NOMO-1 treated with DMSO at 0.1 percent for 48 hours (cell line): ENCODE data around the gene FKBP9.
"Not testable (repeated sequence)": the region's sequence is repeated elsewhere in the genome, so short reads cannot be mapped to it uniquely, and the experiment has no call there.

Experiments used
- DNase-seq: peaks from one replicate; lab custom pipeline; 2025; ENCODE audit not compliant: unreplicated experiment; lab: John Stamatoyannopoulos, UW

FKBP9 gene

GRCh38 chr7:33005193-33005592 lies 48.0 kb downstream of the FKBP9 start:
- not testable (repeated sequence) for DNase-seq

- not testable (repeated sequence) for DNase-seq
Observed at GRCh38 chr7:33005690-33006089, 48.5 kb downstream of the FKBP9 start.

DNA sequence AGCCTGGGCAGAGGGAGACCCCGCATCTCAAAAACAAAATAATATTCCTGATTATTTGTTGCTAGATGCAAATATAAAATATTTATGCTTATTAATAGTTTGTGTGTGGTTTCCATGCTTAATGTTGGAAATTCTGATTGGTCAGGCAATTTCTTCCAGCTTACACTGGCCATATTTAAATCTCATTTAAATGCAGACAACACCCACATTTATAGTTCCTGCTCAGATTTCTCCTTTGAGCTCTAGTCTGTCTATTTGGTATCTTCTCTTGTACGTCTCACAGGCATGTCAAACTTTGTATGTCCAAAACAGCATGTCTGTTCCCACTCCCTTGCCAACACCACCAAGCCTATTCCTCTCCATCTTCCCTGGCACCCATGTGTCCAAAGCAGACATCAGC lies 52.5 kb downstream of the FKBP9 start:
- no peak for DNase-seq

- no peak for DNase-seq
Observed at GRCh38 chr7:33012364-33012763, 55.1 kb downstream of the FKBP9 start.

DNA sequence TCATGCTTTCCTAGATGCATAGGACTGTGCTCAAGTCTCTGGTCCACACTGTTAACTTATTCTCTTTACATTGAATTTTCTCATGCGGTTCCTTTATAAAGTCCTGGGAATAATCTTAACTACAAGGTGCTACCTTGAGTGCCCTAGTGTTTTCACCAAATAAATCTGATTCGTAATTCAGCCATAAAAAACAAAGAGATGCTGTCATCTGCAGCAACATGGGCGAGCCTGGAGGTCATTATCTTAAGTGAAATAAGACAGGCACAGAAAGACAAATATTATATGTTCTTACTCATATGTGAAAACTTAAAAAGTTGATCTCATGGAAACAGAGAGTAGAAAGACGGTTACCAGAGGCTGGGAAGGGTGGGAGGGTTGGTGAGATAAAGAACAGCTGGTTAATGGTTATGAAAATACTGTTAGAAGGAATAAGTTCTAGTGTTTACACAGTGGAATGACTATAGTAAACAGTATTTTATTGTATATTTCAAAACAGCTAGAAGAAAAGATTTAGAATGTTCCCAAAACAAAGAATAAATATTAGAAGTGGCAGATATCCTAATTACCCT lies 67.0 kb downstream of the FKBP9 start:
- no peak for DNase-seq

- DNase-seq, result no peak
Observed at GRCh38 chr7:33035776-33036175, 78.5 kb downstream of the FKBP9 start.

- no peak for DNase-seq
Observed at GRCh38 chr7:33038639-33039038, 81.4 kb downstream of the FKBP9 start.

DNA sequence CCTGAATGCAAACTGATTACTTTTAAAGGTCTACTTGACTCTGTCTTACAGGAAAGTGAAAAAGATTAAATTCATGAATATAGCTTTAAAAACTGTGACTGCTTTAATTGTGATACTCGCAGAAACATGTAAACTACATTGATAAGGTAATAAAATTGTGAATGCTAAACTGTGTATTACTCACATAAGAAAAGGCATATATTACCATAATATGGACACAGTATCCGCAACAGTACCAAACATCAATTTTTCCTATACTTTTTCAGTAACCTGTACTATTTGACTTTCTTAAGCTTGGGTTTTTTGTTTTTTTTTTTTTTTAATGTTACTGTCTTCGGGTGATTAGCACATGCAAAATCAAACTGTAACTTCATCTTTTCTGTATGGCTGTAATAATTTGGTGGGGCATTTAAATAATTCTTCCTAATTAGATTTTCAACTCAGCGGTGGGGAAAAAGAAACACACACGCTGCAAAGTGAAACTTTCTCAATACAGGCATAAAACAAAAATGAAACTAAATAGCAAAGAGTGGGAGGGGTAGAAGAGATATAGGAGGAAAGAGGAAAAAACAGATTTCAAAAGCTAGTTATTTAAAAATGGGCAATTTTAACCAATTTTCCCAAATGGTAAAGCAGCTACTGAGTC lies 82.1 kb downstream of the FKBP9 start:
- peak; percentile 28 for DNase-seq

GRCh38 chr7:33039903-33040292 lies 82.7 kb downstream of the FKBP9 start:
- no peak for DNase-seq

DNA sequence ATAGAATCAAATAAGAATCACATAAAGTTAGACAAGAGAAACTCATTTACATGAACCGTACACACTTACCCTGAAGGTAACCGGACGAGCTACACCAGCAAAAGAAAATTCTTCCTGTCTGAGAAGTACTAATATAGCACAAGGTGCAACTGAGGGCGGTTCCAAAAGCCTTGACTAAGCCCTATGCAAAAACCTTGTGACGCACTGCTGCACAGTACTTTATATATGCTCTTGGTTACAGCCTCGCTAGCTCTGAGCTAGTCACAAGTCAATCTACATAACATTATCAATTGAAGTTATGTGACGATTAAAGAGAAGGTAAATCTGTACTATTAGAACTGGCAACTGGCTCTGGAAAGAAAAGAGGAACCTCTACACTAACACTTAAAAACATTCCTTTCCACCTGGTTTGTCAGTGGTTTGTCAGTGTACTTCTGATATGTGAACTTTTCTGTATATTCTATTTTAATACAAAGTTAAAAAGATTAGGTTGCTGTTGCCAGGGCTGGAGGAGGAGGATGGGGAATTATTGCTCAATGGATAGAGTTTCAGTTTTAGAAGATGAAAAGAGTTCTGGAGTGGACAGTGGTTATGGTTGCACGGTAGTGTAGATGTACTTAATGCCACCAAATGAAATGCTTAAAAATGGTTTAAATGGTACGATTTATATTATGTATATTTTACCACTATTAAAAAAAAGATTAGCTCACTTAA lies 83.7 kb downstream of the FKBP9 start:
- DNase-seq, result peak; percentile 42

DNA sequence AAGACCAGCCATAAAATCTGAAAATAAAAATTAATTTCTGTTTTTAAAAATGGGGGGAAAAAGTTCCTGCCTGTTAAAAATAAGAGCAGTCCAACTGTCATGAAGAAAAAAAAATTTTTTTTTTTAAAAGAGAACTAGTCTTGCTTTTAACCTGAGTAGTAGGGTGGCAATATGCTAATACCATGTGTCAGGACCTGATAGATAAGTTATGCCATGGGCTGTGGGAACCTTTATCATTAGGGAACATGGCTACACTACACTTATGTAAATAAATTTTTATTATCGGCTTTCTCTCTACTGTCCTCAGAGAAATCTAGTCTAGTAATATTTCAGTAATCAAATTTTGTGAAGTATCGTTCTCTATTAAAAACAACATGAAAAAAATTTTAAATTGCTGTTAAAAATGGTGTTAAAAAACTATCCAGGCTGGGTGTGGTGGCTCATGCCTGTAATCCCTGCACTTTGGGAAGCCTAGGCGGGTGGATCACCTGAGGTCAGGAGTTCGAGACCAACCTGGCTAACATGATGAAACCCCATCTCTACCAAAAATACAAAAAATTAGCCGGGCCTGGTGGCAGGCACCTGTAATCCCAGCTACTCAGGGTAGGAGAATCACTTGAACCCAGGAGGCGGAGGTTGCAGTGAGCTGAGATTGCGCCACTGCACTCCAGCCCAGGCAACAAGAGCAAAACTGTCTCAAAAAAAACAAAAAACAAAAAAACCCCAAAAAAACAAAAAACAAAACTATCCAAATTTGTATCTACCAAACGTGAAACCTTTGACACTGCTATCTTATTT lies 84.6 kb downstream of the FKBP9 start:
- no peak for DNase-seq

DNA sequence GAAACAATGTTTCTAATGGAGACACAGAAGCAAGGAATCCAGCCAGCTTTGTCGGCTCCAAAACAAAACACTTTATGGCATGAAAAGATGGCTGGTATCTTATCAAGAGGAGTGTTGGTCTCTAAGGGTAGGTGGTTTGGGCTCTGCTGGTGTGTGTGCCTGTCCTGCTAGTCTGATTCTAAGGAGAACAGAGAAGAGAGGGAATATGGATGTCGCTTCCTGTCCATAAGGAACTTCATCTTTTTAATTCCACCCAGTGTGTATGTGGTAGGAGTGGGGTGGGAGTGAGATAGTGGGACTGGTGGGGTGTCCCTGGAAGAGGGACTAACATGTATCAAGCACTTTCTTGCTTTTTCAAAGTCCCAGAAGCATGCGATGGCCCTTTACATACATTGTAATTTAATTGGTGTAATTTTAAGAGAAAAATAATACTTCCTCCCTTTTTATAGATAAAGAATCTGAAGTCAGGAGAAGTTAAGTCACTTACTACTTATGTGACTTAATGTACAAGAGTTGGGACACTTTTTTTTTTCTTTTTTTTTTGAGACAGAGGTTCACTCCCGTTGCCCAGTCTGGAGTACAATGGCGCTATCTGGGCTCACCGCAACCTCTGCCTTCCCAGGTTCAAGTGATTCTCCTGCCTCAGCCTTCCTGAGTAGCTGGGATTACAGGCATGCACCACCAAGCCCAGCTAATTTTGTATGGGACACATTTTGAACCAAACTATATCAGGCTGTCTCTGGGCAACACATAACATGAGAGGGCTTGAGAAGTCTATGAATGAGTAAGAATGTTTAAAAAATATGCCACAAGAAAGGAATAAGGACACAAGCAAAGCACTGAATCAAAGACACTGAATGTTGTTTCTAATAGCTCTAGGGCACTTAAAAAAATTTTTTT lies 86.5 kb downstream of the FKBP9 start:
- no peak for DNase-seq

DNA sequence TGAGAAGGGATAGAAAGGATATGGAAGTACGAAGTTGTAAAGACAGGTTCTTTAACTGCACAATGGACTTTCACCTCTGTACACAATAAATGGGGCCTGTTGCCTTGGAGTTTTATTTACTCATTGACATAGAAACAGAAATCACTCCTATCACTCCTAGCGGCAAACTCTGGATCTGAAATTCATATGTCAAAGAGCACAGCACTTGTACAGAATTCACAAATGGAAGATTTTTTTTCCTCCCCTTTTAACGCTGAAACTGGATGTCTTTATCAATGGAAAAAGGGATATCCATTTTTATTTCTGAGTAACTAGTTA lies 87.1 kb downstream of the FKBP9 start:
- no peak for DNase-seq

DNA sequence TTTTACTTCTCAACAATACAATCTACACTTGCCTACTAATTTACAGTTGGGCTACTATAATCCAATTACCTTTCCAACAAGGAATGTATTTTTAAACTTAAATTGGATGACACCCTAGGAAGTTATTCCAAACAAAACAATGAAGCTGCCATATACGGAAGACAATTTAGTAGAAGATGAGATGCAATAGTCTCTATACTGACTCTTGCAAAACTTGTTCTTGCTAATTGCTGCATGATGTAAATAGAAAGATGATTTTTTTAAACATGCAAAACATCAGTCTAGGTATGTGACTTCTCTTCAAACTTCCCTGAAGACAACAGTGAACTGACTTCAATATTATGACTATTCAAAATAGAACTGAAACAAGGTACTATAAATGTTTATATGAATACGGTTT lies 87.7 kb downstream of the FKBP9 start:
- DNase-seq, result peak; percentile 5

DNA sequence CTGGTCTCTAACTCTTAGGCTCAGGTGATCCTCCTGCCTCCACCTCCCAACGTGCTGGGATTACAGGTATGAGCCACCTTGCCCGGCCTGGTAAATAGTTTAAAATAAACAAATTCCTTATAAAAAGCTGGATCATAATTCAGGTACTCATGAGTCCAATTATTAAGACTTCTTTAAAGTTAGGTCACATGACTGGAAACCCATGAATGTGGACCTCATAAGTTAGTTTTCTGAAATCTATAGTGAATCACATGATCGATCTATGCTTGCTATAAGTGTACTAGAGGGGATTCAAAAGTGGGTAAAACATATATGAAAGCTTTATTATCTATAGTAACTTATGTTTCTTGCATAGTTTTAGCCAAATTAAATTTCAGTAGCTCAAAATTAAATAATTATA lies 91.0 kb downstream of the FKBP9 start:
- DNase-seq, result no peak

- no peak for DNase-seq
Observed at GRCh38 chr7:33048704-33049103, 91.5 kb downstream of the FKBP9 start.

- DNase-seq, result peak; percentile 94
Observed at GRCh38 chr7:33050535-33051318, 93.5 kb downstream of the FKBP9 start.

GRCh38 chr7:33053721-33054120 lies 96.5 kb downstream of the FKBP9 start:
- DNase-seq, result no peak

DNA sequence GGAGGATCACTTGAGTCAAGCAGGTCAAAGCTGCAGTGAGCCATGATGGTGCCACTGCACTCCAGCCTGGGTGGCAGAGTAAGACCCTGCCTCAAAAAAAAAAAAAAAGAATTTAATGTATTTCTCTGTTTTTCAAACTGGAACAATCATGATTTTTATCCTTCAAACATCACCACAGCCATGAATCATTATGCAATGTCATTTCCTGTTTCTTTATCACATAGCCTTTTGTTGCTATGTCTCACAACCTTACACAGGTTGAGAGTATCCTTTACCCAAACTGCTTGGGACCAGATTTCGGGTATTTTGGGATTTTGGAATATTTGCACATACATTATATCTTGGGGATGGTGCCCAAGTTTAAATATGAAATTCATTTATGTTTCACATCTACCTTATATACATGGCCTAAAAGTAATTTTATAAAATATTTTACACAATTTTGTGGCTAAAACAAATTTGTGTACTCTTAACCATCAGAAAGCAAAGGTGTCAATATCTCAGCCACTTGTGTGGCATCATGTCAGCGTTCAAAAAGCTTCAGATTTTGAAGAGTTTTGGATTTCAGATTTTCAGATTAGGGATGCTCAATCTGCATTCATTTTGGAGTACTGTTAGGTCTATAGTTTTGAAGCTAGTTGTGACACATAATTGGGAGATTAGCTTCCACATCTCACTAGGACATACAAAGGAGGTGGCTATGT lies 97.2 kb downstream of the FKBP9 start:
- DNase-seq, result peak; percentile 63
